ENCODE data around the gene NEU2. TPM values are rescaled to one million over a fixed set of nuclear protein-coding genes. Genes with fewer than 3 reads are reported as not detected.

NEU2 gene
- total and polyA plus RNA-seq, 4 donors = not detected

DNA sequence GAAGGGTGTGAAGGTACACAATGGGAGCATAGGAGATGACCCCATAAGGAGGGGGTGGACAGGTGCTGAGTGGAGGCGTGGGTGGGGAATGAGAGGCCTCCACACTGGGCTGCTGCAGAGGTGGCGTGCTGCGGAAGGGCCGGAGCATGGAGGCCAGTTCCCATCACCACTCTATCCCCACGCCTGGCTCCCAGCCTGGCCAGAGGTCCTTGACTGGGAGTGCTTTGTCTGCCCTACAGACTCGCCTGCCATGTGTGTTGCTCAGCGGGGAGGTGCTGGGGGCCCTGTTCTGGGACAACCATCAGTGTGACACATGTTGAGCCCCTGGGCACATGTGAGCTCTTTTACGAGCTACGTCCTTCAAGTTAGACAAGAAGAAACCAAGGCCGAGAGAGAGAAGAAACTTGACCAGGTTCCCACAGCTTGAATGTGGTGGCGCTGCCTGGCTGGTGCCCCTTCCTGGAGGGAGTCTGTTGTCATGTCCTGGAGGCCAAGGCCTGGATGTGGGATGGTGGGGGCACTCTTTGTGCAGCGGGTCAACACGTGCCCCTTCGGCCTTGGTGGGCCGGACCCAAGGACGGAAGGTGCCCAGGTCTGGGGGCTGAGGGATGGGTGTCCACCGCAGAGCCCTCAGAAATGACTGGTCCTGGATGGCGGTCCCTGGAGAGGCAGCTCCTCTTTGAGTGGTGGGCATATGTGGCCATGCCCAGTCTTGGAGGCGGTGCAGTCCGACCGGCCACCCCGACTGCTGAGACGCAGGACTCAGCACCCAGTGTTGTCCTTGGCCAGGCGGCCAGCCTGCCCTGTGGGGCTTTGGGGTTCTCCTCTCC is 26.5 kb downstream of the NEU2 start:
- Histone ChIP-seq H3K4me3 (ENCODE audit: low read depth in 1 of 3, low read length in 3 of 3) (no peak overlapping the region), H3K36me3 (ENCODE audit: control insufficient read depth in 4 of 4, insufficient read depth in 3 of 4, low read depth in 1 of 4, low read length in 3 of 4) (no peaks in the 10 kb centered on the region), H3K27me3 (ENCODE audit: control insufficient read depth in 4 of 4, insufficient read depth in 4 of 4, low read length in 3 of 4) (no peaks in the 10 kb centered on the region), H3K4me1 (ENCODE audit: control insufficient read depth in 4 of 4, insufficient read depth in 4 of 4, low read length in 3 of 4) (peaks cover 0 to 13% (median 5%) of the 10 kb centered on the region in 4 donors), H3K9ac (ENCODE audit: low read depth in 1 of 2, low read length in 2 of 2) (no peak overlapping the region), H3K27ac (ENCODE audit: low read depth in 1 of 2, low read length in 2 of 2) (peak overlapping the region in 1 of 2 donors; percentile 79), H3K9me3 (ENCODE audit: control insufficient read depth in 4 of 4, low read length in 3 of 4) (no peaks in the 10 kb centered on the region)
- no peak for TF ChIP-seq RXRA (IDR thresholded peaks at IDR 0.05)
- no peak for TF ChIP-seq JUND (IDR thresholded peaks at IDR 0.05)
- TF ChIP-seq, protein P1, sequence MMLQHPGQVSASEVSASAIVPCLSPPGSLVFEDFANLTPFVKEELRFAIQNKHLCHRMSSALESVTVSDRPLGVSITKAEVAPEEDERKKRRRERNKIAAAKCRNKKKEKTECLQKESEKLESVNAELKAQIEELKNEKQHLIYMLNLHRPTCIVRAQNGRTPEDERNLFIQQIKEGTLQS (IDR thresholded peaks at IDR 0.05) = no peak
- TF ChIP-seq HNF4G (IDR thresholded peaks at IDR 0.05) = no peak
- no peak for TF ChIP-seq RAD21 (IDR thresholded peaks at IDR 0.05)
- no peak for TF ChIP-seq EGR1 (IDR thresholded peaks at IDR 0.05; ENCODE audit: low read depth in 2 of 2)
- TF ChIP-seq, protein P2, sequence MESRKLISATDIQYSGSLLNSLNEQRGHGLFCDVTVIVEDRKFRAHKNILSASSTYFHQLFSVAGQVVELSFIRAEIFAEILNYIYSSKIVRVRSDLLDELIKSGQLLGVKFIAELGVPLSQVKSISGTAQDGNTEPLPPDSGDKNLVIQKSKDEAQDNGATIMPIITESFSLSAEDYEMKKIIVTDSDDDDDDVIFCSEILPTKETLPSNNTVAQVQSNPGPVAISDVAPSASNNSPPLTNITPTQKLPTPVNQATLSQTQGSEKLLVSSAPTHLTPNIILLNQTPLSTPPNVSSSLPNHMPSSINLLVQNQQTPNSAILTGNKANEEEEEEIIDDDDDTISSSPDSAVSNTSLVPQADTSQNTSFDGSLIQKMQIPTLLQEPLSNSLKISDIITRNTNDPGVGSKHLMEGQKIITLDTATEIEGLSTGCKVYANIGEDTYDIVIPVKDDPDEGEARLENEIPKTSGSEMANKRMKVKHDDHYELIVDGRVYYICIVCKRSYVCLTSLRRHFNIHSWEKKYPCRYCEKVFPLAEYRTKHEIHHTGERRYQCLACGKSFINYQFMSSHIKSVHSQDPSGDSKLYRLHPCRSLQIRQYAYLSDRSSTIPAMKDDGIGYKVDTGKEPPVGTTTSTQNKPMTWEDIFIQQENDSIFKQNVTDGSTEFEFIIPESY (IDR thresholded peaks at IDR 0.05) = no peak
- TF ChIP-seq TAF1 (conservative IDR thresholded peaks at IDR 0.05) = no peak
- TF ChIP-seq, protein P3, sequence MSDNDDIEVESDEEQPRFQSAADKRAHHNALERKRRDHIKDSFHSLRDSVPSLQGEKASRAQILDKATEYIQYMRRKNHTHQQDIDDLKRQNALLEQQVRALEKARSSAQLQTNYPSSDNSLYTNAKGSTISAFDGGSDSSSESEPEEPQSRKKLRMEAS (IDR thresholded peaks at IDR 0.05) = no peak
- no peak for TF ChIP-seq HNF4A (conservative IDR thresholded peaks at IDR 0.05)
- TF ChIP-seq, protein P4, sequence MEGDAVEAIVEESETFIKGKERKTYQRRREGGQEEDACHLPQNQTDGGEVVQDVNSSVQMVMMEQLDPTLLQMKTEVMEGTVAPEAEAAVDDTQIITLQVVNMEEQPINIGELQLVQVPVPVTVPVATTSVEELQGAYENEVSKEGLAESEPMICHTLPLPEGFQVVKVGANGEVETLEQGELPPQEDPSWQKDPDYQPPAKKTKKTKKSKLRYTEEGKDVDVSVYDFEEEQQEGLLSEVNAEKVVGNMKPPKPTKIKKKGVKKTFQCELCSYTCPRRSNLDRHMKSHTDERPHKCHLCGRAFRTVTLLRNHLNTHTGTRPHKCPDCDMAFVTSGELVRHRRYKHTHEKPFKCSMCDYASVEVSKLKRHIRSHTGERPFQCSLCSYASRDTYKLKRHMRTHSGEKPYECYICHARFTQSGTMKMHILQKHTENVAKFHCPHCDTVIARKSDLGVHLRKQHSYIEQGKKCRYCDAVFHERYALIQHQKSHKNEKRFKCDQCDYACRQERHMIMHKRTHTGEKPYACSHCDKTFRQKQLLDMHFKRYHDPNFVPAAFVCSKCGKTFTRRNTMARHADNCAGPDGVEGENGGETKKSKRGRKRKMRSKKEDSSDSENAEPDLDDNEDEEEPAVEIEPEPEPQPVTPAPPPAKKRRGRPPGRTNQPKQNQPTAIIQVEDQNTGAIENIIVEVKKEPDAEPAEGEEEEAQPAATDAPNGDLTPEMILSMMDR (IDR thresholded peaks at IDR 0.05; ENCODE audit: low read depth, low read length, missing input control) = no peak
- no peak for TF ChIP-seq FOXA2 (IDR thresholded peaks at IDR 0.05)
- TF ChIP-seq, protein P5, sequence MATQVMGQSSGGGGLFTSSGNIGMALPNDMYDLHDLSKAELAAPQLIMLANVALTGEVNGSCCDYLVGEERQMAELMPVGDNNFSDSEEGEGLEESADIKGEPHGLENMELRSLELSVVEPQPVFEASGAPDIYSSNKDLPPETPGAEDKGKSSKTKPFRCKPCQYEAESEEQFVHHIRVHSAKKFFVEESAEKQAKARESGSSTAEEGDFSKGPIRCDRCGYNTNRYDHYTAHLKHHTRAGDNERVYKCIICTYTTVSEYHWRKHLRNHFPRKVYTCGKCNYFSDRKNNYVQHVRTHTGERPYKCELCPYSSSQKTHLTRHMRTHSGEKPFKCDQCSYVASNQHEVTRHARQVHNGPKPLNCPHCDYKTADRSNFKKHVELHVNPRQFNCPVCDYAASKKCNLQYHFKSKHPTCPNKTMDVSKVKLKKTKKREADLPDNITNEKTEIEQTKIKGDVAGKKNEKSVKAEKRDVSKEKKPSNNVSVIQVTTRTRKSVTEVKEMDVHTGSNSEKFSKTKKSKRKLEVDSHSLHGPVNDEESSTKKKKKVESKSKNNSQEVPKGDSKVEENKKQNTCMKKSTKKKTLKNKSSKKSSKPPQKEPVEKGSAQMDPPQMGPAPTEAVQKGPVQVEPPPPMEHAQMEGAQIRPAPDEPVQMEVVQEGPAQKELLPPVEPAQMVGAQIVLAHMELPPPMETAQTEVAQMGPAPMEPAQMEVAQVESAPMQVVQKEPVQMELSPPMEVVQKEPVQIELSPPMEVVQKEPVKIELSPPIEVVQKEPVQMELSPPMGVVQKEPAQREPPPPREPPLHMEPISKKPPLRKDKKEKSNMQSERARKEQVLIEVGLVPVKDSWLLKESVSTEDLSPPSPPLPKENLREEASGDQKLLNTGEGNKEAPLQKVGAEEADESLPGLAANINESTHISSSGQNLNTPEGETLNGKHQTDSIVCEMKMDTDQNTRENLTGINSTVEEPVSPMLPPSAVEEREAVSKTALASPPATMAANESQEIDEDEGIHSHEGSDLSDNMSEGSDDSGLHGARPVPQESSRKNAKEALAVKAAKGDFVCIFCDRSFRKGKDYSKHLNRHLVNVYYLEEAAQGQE (IDR thresholded peaks at IDR 0.05) = no peak
- DNase-seq (ENCODE audit: low spot score) = no peak
- WGBS = 95% methylated on average over 24 of the region's 24 CpGs

DNA sequence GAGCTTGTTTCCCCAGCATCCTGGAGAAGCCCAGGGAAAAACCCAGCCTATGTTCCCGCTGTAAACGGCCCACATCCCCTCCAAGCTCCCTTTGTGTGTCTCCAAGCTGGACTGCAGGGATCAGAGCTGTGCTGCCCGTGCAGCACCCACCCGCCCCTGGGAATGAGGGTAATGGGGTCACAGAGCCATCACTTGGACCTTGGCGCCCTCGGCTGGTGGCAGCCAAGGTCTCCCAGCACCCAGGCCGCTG is 27.0 kb downstream of the NEU2 start:
- H3K27ac ChIP-seq (ENCODE audit: low read depth in 1 of 2, low read length in 2 of 2) = peak overlapping the region; percentile 69 to 79
- no peak for DNase-seq (ENCODE audit: low spot score)
- H3K27me3 ChIP-seq (ENCODE audit: control insufficient read depth in 4 of 4, insufficient read depth in 4 of 4, low read length in 3 of 4) = no peaks in the 10 kb centered on the region
- TF ChIP-seq GABPA (IDR thresholded peaks at IDR 0.05 in 1 of 2, conservative IDR thresholded peaks at IDR 0.05 in 1 of 2) = no peak
- TF ChIP-seq, protein P1 (IDR thresholded peaks at IDR 0.05) = no peak
- TF ChIP-seq, protein P4 (IDR thresholded peaks at IDR 0.05; ENCODE audit: low read depth, low read length, missing input control) = no peak
- TF ChIP-seq TAF1 (conservative IDR thresholded peaks at IDR 0.05) = no peak
- no peak for TF ChIP-seq HNF4A (conservative IDR thresholded peaks at IDR 0.05)
- TF ChIP-seq, protein P5 (IDR thresholded peaks at IDR 0.05) = no peak
- TF ChIP-seq JUND (IDR thresholded peaks at IDR 0.05) = no peak
- no peak for TF ChIP-seq EGR1 (IDR thresholded peaks at IDR 0.05; ENCODE audit: low read depth in 2 of 2)
- TF ChIP-seq FOXA1 (IDR thresholded peaks at IDR 0.05) = no peak
- TF ChIP-seq FOXA2 (IDR thresholded peaks at IDR 0.05) = no peak
- H3K4me1 ChIP-seq (ENCODE audit: control insufficient read depth in 4 of 4, insufficient read depth in 4 of 4, low read length in 3 of 4) = peaks cover 0 to 13% (median 3%) of the 10 kb centered on the region in 4 donors
- H3K36me3 ChIP-seq (ENCODE audit: control insufficient read depth in 4 of 4, insufficient read depth in 3 of 4, low read depth in 1 of 4, low read length in 3 of 4) = no peaks in the 10 kb centered on the region
- no peak overlapping the region for H3K4me3 ChIP-seq (ENCODE audit: low read depth in 1 of 3, low read length in 3 of 3)
- 72% methylated on average over 7 of the region's 7 CpGs for WGBS
- no peak overlapping the region for H3K9ac ChIP-seq (ENCODE audit: low read depth in 1 of 2, low read length in 2 of 2)
- H3K9me3 ChIP-seq (ENCODE audit: control insufficient read depth in 4 of 4, low read length in 3 of 4) = no peaks in the 10 kb centered on the region
